ENCODE results near the gene TBKBP1. TPM values are rescaled to one million over a fixed set of nuclear protein-coding genes. Genes with fewer than 3 reads are reported as not detected.

The TBKBP1 gene
- total RNA-seq, 4 donors from 2014 or later: 3.0 to 23.1 (median 5.2) TPM

DNA sequence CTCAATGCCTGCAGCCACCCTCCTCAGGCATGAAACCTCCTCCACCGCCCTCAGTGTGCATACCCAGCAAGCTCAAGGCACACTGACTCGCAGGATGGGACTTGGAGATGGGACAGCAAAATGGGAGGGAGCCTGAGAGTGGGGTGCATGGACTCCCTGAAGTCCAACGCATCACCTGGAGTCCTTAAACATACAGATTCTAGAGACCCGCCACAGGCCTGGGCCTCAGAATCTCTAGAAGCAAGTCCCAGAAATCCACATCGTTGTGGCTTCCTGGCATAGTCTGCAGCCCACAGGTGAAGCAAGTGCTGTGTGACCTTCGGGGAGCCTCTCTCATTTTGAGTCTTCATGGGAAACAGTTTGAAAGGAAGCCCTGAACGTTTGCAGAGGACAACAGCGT lies 35.5 kb downstream of the TBKBP1 start:
- peaks cover 0 to 18% of the 10 kb centered on the region in 2 donors for H3K27me3 ChIP-seq
- DNase-seq: peak in 1 of 3 donors; percentile 28
- no peak for TF ChIP-seq POLR2A (IDR thresholded peaks at IDR 0.05)
- TF ChIP-seq, protein P1, sequence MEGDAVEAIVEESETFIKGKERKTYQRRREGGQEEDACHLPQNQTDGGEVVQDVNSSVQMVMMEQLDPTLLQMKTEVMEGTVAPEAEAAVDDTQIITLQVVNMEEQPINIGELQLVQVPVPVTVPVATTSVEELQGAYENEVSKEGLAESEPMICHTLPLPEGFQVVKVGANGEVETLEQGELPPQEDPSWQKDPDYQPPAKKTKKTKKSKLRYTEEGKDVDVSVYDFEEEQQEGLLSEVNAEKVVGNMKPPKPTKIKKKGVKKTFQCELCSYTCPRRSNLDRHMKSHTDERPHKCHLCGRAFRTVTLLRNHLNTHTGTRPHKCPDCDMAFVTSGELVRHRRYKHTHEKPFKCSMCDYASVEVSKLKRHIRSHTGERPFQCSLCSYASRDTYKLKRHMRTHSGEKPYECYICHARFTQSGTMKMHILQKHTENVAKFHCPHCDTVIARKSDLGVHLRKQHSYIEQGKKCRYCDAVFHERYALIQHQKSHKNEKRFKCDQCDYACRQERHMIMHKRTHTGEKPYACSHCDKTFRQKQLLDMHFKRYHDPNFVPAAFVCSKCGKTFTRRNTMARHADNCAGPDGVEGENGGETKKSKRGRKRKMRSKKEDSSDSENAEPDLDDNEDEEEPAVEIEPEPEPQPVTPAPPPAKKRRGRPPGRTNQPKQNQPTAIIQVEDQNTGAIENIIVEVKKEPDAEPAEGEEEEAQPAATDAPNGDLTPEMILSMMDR (IDR thresholded peaks at IDR 0.05): no peak
- H3K9me3 ChIP-seq: no peaks in the 10 kb centered on the region
- H3K27ac ChIP-seq: no peak overlapping the region
- no peak overlapping the region for H3K4me3 ChIP-seq
- H3K4me1 ChIP-seq: peaks cover 0 to 19% (median 6%) of the 10 kb centered on the region in 4 donors
- H3K36me3 ChIP-seq: no peaks in the 10 kb centered on the region

DNA sequence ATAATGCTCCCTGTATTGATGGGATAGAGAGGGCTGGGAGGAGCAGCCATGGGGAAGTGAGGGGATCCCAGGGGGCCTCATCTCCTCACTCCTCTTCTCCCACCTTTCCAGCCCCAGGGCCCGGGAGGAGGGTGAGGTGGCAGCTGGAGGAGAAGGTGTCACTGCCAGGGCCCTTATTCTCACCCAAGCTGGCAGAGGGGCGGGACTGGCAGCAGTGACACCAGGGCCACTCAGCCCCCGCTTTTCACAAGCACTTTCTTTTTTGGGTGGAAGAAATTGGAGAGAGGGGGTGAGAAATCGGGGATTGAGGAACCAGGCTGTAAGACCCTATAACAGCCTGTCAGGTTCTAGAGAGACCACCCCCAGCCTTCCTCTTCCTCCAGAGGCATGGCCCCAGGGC lies 36.7 kb downstream of the TBKBP1 start:
- Histone ChIP-seq H3K4me3 (no peak overlapping the region), H3K36me3 (no peaks in the 10 kb centered on the region), H3K27ac (no peak overlapping the region), H3K27me3 (peaks cover 0 to 18% of the 10 kb centered on the region in 2 donors), H3K9me3 (no peaks in the 10 kb centered on the region), H3K4me1 (peaks cover 0 to 19% (median 6%) of the 10 kb centered on the region in 4 donors)
- no peak for TF ChIP-seq POLR2A (IDR thresholded peaks at IDR 0.05)
- TF ChIP-seq, protein P1 (IDR thresholded peaks at IDR 0.05): no peak
- DNase-seq: peak in 1 of 3 donors; percentile 29

DNA sequence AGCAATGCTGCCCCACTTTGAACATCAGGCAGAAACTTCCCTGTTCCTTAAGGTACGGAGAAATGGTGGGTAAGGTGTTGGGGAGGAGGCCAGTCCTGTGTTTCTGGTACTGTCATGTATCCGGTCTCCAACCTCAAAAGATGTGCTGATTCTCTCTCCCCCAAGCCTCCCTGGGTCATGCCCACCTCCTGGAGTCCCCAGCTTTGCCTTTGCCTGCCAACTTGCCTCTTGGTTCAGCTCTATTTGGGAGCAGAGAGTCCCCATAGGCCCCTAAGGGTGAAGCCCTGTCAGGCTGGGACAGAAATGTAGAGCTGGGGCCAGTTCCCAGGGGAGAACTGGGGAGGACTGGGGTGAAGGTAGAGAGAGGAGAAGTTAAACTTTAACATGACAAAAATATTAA lies 37.4 kb downstream of the TBKBP1 start:
- peak in 1 of 3 donors; percentile 28 for DNase-seq
- H3K4me3 ChIP-seq: no peak overlapping the region
- peaks cover 0 to 18% of the 10 kb centered on the region in 2 donors for H3K27me3 ChIP-seq
- no peak overlapping the region for H3K27ac ChIP-seq
- no peaks in the 10 kb centered on the region for H3K36me3 ChIP-seq
- no peaks in the 10 kb centered on the region for H3K9me3 ChIP-seq
- TF ChIP-seq, protein P1 (IDR thresholded peaks at IDR 0.05): no peak
- no peak for TF ChIP-seq POLR2A (IDR thresholded peaks at IDR 0.05)
- peaks cover 0 to 19% (median 6%) of the 10 kb centered on the region in 4 donors for H3K4me1 ChIP-seq

DNA sequence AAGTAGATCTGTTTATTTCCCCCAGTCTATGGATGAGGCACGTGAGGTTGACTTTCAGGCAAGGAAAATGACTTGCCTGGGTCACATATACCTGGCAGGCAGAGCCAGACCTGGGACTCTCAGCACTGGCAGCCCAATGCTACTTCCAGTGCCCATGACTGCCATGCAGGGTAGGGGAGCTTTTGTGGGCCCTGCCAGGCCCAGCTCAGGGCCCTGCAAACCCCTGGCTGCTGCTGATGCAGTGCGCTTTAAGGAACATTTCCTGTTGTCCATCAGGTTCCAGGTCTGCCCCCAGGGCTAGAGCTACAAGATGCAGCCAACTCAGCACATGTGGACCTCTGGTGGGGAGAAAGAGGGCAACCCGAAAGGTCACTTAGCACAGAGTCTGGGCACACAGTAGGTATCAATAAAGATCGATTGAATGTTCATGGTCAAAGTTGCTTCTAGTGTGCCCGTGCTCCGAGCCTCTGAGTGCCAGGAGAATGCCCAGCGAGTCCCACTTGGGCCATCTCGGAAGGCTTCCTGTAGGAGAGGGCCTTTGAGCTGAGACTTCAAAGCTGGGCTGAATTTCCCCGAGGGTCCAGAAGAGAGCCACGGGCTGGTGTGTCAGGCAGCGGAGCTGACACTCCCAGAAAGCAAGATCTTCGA lies 38.6 kb downstream of the TBKBP1 start:
- Histone ChIP-seq H3K4me1 (peaks cover 0 to 19% (median 6%) of the 10 kb centered on the region in 4 donors), H3K9me3 (no peaks in the 10 kb centered on the region), H3K27ac (no peak overlapping the region), H3K27me3 (peaks cover 0 to 18% of the 10 kb centered on the region in 2 donors), H3K36me3 (no peaks in the 10 kb centered on the region), H3K4me3 (peak overlapping the region in 3 of 4 donors; percentile 53 to 76 (median 62))
- TF ChIP-seq, protein P1 (IDR thresholded peaks at IDR 0.05): no peak
- no peak for TF ChIP-seq POLR2A (IDR thresholded peaks at IDR 0.05)
- peak in 1 of 3 donors; percentile 41 for DNase-seq

DNA sequence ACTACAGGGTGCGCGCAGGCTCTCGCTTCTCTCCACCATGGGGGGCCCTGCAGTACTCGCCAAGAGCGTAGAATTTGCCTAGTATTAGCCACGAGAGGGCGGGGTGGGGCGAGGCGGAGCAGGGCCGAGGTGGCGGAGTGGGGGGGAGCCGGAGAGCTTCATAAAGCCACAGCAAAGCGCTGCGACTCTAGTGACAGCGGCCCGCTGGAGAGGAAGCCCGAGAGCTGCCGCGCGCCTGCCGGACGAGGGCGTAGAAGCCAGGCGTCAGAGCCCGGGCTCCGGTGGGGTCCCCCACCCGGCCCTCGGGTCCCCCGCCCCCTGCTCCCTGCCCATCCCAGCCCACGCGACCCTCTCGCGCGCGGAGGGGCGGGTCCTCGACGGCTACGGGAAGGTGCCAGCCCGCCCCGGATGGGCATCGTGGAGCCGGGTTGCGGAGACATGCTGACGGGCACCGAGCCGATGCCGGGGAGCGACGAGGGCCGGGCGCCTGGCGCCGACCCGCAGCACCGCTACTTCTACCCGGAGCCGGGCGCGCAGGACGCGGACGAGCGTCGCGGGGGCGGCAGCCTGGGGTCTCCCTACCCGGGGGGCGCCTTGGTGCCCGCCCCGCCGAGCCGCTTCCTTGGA lies 39.2 kb downstream of the TBKBP1 start, which contains the start of gene TBX21:
TSS of gene TBX21 (plus strand) at position 190 of the 627 bp plus-strand sequence. CDS start at position 409, 219 bp downstream.
- peak within 1 kb of the TSS; percentile 70 to 86 (median 82) for H3K27ac ChIP-seq
- peak within 1 kb of the TSS; percentile 53 to 76 (median 62) for H3K4me3 ChIP-seq
- H3K4me1 ChIP-seq: peaks cover 0 to 19% (median 6%) of the 10 kb centered on the region in 4 donors
- peaks cover 0 to 18% of the 10 kb centered on the region in 2 donors for H3K27me3 ChIP-seq
- DNase-seq: peak; percentile 74 to 97 (median 95)
- no peaks in the 10 kb centered on the region for H3K9me3 ChIP-seq
- TF ChIP-seq POLR2A (IDR thresholded peaks at IDR 0.05): peak; percentile 32 to 50
- TF ChIP-seq, protein P1 (IDR thresholded peaks at IDR 0.05): peak in 5 of 6 experiments; percentile 13 to 53 (median 28)
- H3K36me3 ChIP-seq: no peaks in the 10 kb centered on the region

All from Peyer's patch (tissue), 4 donors.